Measurements from ENCODE around the gene XKR8.

- TF ChIP-seq CTCF (IDR thresholded peaks at IDR 0.05; ENCODE audit: low read length): no peak
- no peak for TF ChIP-seq EZH2phosphoT487 (IDR thresholded peaks at IDR 0.05; ENCODE audit: low read length)
- TF ChIP-seq EZH2 (optimal IDR thresholded peaks at IDR 0.05; ENCODE audit: low read depth, low read length): no peak
These were observed 34.3 kb downstream of the XKR8 start for GRCh38 chr1:27994060-27994459.

Measured in MM.1S (cell line).